NB4 (cell line): ENCODE results near the gene NANOGP8.

Experiments
- CTCF ChIP-seq: IDR thresholded peaks from one replicate; pipeline ENCODE4 v1.5.1; 2012; ENCODE audit warnings: low read depth, low read length
- POLR2A ChIP-seq: IDR thresholded peaks from 2 replicates; pipeline ENCODE4 v1.6.1; 2011; ENCODE audit warnings: mild to moderate bottlenecking; ENCODE audit not compliant: insufficient read length; ENCODE audit errors: extremely low read depth

- TF ChIP-seq CTCF = no peak
- no peak for TF ChIP-seq POLR2A
These were observed 16.1 kb downstream of the NANOGP8 start for GRCh38 chr15:35068846-35069475.
